ENCODE data around the gene ANXA8L1. TPM values are rescaled to one million over a fixed set of nuclear protein-coding genes. Genes with fewer than 3 reads are reported as not detected.
"Not testable (repeated sequence)": the region's sequence is repeated elsewhere in the genome, so short reads cannot be mapped to it uniquely, and the experiment has no call there.

Gene ANXA8L1
- total and polyA plus RNA-seq, 3 experiments from 2014 or later = not detected

DNA sequence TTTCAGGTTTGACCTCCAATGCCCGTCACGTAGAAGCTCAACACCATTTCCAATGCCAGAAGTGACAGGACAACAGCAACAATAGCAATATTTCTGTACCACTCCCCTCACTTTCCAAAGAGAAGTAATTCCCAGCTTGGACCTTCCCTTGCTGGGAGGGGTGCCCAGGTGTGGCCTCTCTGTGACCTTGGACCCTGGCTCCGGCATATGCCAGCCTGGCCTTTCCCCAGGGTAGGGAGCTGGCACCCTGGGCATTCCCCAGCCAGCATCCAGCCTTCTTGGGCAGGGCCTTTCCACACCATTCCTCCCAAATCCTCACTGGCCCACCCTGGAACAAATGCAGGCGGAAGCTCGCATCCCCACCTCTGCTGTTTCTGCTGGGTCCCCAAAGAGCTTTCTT lies 37.1 kb downstream of the ANXA8L1 start:
- POLR2A ChIA-PET; H3K4me1 Mint-ChIP-seq; H3K9me3 ChIP-seq (ENCODE audit: low read length); H3K4me1 ChIP-seq (ENCODE audit: insufficient read depth, low read length); H3K36me3 ChIP-seq (ENCODE audit: insufficient read depth, low read length); CTCF ChIA-PET; H3K27ac Mint-ChIP-seq; H3K27ac ChIP-seq (ENCODE audit: low read depth, low read length); DNase-seq; H3K27me3 Mint-ChIP-seq; H3K36me3 Mint-ChIP-seq; H3K4me3 ChIP-seq (ENCODE audit: low read length); H3K27me3 ChIP-seq (ENCODE audit: insufficient read depth, low read length, poor library complexity, severe bottlenecking); H3K9me3 Mint-ChIP-seq; H3K4me3 Mint-ChIP-seq: not testable (repeated sequence)

GRCh38 chr10:46415291-46415690 lies 39.7 kb downstream of the ANXA8L1 start:
- H3K4me3 Mint-ChIP-seq; H3K4me3 ChIP-seq (ENCODE audit: low read length); DNase-seq; H3K4me1 ChIP-seq (ENCODE audit: insufficient read depth, low read length); H3K27ac ChIP-seq (ENCODE audit: low read depth, low read length); H3K27ac Mint-ChIP-seq; H3K4me1 Mint-ChIP-seq; H3K36me3 Mint-ChIP-seq; H3K27me3 Mint-ChIP-seq; POLR2A ChIA-PET; H3K27me3 ChIP-seq (ENCODE audit: insufficient read depth, low read length, poor library complexity, severe bottlenecking); CTCF ChIA-PET; H3K9me3 Mint-ChIP-seq; H3K9me3 ChIP-seq (ENCODE audit: low read length); H3K36me3 ChIP-seq (ENCODE audit: insufficient read depth, low read length): not testable (repeated sequence)

DNA sequence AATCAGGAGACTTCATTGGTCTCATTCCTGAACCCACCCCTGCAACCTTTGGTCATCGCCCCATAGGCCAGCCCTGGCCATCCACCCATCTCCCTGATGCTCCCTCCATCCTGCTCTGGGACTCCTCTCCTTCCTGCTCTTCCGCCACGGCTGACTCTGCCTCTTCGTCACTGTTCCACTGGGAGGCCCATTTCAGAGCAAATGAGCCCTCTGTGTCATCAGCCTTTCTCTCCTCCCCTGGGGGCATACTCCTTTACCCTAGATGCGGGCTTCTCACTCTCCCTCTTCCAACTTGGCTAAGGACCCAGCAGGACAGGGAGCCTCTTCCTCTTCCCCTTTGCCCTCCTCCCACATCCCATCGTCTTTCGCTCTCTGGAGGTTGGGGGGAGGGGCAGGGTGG lies 42.7 kb downstream of the ANXA8L1 start:
- H3K4me3 ChIP-seq (ENCODE audit: low read length); H3K4me1 ChIP-seq (ENCODE audit: insufficient read depth, low read length); H3K36me3 Mint-ChIP-seq; H3K36me3 ChIP-seq (ENCODE audit: insufficient read depth, low read length); H3K27me3 Mint-ChIP-seq; H3K27ac ChIP-seq (ENCODE audit: low read depth, low read length); H3K27me3 ChIP-seq (ENCODE audit: insufficient read depth, low read length, poor library complexity, severe bottlenecking); H3K4me3 Mint-ChIP-seq; H3K9me3 Mint-ChIP-seq; DNase-seq; H3K27ac Mint-ChIP-seq; POLR2A ChIA-PET; H3K9me3 ChIP-seq (ENCODE audit: low read length); H3K4me1 Mint-ChIP-seq; CTCF ChIA-PET: not testable (repeated sequence)

DNA sequence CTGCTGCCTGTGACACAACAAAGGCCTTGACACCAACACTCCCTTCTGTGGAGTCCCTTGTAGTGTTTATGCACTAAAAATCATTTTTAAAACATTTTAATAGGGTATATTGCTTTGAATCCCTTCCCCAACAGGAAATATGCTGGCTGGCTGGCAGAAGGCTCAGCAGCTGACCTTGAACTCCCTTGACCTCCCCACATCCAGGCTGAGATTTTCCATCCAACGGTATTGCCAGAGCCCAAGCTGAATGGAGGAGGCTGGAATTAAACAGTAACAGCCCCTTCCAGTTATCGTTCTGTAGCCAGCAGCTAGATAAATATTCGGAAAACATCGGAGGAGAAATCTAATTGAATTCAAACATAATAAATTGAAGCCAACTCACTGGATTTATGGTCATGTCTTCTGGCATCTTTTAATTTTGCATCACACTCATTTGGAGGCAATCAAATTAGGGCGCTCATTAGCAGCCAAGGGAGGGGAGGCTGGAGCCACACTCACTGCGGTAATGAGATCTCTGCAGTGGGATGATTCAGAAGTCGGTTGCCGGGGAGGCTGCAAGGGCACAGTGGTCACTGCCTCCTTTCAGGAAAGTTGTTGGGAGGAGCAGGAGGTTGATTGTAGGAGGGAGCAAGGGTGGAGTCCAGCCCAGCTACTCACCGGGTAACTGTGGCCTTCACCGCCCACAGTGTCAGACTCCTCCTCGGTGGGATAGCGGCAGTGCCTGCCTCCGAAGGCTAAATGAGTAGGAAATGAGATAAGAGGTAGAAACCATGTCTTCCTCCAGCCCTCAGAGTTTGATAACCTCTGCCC lies 44.2 kb downstream of the ANXA8L1 start:
- H3K27ac ChIP-seq (ENCODE audit: low read depth, low read length); DNase-seq; H3K27me3 ChIP-seq (ENCODE audit: insufficient read depth, low read length, poor library complexity, severe bottlenecking); H3K36me3 Mint-ChIP-seq; H3K27ac Mint-ChIP-seq; H3K27me3 Mint-ChIP-seq; H3K36me3 ChIP-seq (ENCODE audit: insufficient read depth, low read length); H3K4me1 Mint-ChIP-seq; POLR2A ChIA-PET; H3K4me1 ChIP-seq (ENCODE audit: insufficient read depth, low read length); H3K9me3 ChIP-seq (ENCODE audit: low read length); CTCF ChIA-PET; H3K4me3 Mint-ChIP-seq; H3K4me3 ChIP-seq (ENCODE audit: low read length); H3K9me3 Mint-ChIP-seq: not testable (repeated sequence)

DNA sequence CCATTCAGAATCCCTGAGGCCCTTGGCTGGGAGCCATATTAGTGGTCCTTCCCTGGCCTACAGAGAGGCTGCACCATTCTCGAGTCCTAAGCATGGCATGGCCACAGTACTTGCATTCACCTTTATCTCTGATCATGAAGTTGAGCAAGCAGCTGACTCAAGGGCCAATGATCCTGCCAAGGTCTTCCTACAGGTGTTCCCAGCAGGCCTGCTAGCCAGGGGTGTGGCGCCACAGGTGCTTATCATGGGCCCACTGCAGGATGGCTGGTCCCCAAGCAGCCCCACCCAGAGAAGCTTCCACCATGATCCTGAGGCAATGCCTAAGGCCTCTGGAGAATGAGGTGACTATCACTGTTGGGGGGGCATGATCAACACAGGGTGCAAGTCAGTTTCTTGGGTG lies 48.0 kb downstream of the ANXA8L1 start:
- POLR2A ChIA-PET; H3K9me3 ChIP-seq (ENCODE audit: low read length); H3K4me3 Mint-ChIP-seq; H3K27ac ChIP-seq (ENCODE audit: low read depth, low read length); H3K36me3 ChIP-seq (ENCODE audit: insufficient read depth, low read length); H3K9me3 Mint-ChIP-seq; H3K36me3 Mint-ChIP-seq; CTCF ChIA-PET; H3K4me1 Mint-ChIP-seq; H3K27me3 Mint-ChIP-seq; H3K4me3 ChIP-seq (ENCODE audit: low read length); H3K27ac Mint-ChIP-seq; H3K27me3 ChIP-seq (ENCODE audit: insufficient read depth, low read length, poor library complexity, severe bottlenecking); DNase-seq; H3K4me1 ChIP-seq (ENCODE audit: insufficient read depth, low read length): not testable (repeated sequence)

DNA sequence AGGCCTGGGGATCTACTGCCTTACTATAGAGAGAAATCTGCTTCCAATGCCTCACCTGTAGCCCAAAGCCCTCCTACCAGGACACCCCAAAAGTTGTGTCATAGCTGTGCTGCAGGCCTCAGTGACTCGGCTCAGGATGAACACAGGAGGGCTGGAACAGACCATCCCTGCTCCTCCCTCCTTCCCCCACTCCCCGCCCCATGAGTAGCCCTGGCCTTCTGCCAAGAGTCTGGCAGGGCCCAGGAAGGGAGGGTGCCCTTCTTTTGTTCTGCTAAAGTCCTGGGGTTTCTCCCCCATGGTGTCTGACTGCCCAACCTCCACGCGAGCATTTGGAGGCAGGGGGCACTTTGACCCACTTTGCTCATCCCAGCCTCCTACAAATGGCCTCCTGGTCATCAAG lies 65.4 kb downstream of the ANXA8L1 start:
- H3K27ac ChIP-seq (ENCODE audit: low read depth, low read length); H3K27me3 Mint-ChIP-seq; H3K4me3 Mint-ChIP-seq; H3K36me3 Mint-ChIP-seq; DNase-seq; H3K4me3 ChIP-seq (ENCODE audit: low read length); CTCF ChIA-PET; H3K27ac Mint-ChIP-seq; H3K9me3 ChIP-seq (ENCODE audit: low read length); H3K4me1 Mint-ChIP-seq; H3K36me3 ChIP-seq (ENCODE audit: insufficient read depth, low read length); H3K9me3 Mint-ChIP-seq; H3K27me3 ChIP-seq (ENCODE audit: insufficient read depth, low read length, poor library complexity, severe bottlenecking); H3K4me1 ChIP-seq (ENCODE audit: insufficient read depth, low read length); POLR2A ChIA-PET: not testable (repeated sequence)

Other genes with a start within 250 kb of the ANXA8L1 start
- not detected for gene ANTXRL, start 88.8 kb upstream of the ANXA8L1 start, total RNA-seq
- gene ANTXRL, start 88.8 kb upstream of the ANXA8L1 start, polyA plus RNA-seq = not detected
- not detected for gene NPY4R, start 90.2 kb downstream of the ANXA8L1 start, total RNA-seq
- gene NPY4R, start 90.2 kb downstream of the ANXA8L1 start, polyA plus RNA-seq = not detected
- not detected for gene GPRIN2, start 180.9 kb downstream of the ANXA8L1 start, total RNA-seq
- gene GPRIN2, start 180.9 kb downstream of the ANXA8L1 start, polyA plus RNA-seq = not detected
- under 1 TPM; 0.69 to 0.70 TPM for gene SYT15, start 203.4 kb downstream of the ANXA8L1 start, total RNA-seq
- gene SYT15, start 203.4 kb downstream of the ANXA8L1 start, polyA plus RNA-seq = 0.05 TPM